Stomach (tissue), 9 donors: ENCODE results near the gene RNF207. TPM values are rescaled to one million over a fixed set of nuclear protein-coding genes. Genes with fewer than 3 reads are reported as not detected.
"Not testable (repeated sequence)": the region's sequence is repeated elsewhere in the genome, so short reads cannot be mapped to it uniquely, and the experiment has no call there.

ENCODE experiments used
- DNase-seq, 2 donors: peaks; one replicate each; pipeline versions ENCODE4 v3.0.0 to v3.0.0-alpha.2; 2013 to 2019
- H3K27ac ChIP-seq, 5 donors: fragments of 200-600 bp in 4 of 5; sonication (generic) in 4 of 5; one replicate each; pipeline ENCODE4 v1.5.1; 2013 to 2019; ENCODE audit warnings: mild to moderate bottlenecking in 1 of 5, moderate library complexity in 1 of 5
- H3K27me3 ChIP-seq, 3 donors: fragments of 200-600 bp; sonication (generic); one replicate each; pipeline ENCODE4 v1.5.1; 2017 to 2019; ENCODE audit warnings: mixed run types in 1 of 3
- H3K36me3 ChIP-seq, 4 donors: fragments of 200-600 bp; sonication (generic); 1 replicate in 3 of 4; 2 replicates in 1 of 4; pipeline ENCODE4 v1.5.1; 2016 to 2019
- H3K4me1 ChIP-seq, 4 donors: fragments of 200-600 bp; sonication (generic); one replicate each; pipeline ENCODE4 v1.5.1; 2016 to 2019
- H3K4me3 ChIP-seq, 4 donors: fragments of 200-600 bp; sonication (generic) in 3 of 4; one replicate each; pipeline ENCODE4 v1.5.1; 2016 to 2019; ENCODE audit warnings: mild to moderate bottlenecking in 1 of 4
- H3K9me3 ChIP-seq, 4 donors: fragments of 200-600 bp; sonication (generic); one replicate each; pipeline ENCODE4 v1.5.1; 2016 to 2019
- EP300 ChIP-seq: sonication (generic); formaldehyde crosslinking; IDR thresholded peaks from one replicate; pipeline ENCODE4 v1.6.1; 2017; ENCODE audit warnings: antibody characterized with exemption
- POLR2A ChIP-seq, 4 donors: fragments of 450-650 bp; IDR thresholded peaks; one replicate each; pipeline ENCODE4 v1.6.1; 2016; ENCODE audit warnings: antibody characterized with exemption in 4 of 4, control low read depth in 2 of 4, mild to moderate bottlenecking in 1 of 4, moderate library complexity in 1 of 4
- POLR2AphosphoS5 ChIP-seq, 3 donors: sonication (generic); formaldehyde crosslinking; IDR thresholded peaks; one replicate each; pipeline ENCODE4 v1.6.1; 2016; ENCODE audit warnings: antibody characterized with exemption in 3 of 3
- WGBS, 5 donors: extraction: QIAGEN DNeasy Blood & Tissue Kit in 3 of 5; methylation state at CpG; one replicate each; pipeline versions ENCODE4 v1.1.5 to v1.1.7; 2013 to 2018; 5-methylcytosine and 5-hydroxymethylcytosine counted together
- intact Hi-C: fragments of 100-400 bp; cut with DNase I; formaldehyde crosslinking; loops from one replicate; pipeline ENCODE4 v1.15.1; 2023; ENCODE audit warnings: low total_unique reads
- polyA plus RNA-seq, 3 donors: library from polyadenylated mRNA; stranded (reverse); fragments of 200-250 nt; gene quantifications; one replicate each; pipeline ENCODE4 v1.2.3, GENCODE V29; 2013
- total RNA-seq, 5 donors: library from RNA; depleted of rRNA; stranded (reverse); fragments of >200 nt; gene quantifications; one replicate each; pipeline versions ENCODE4 v1.1.0 to v1.2.3, GENCODE V29; 2014 to 2016
- TF ChIP-seq, protein P1 (sequence below), 7 experiments: fragments of 450-650 bp in 4 of 7; fragments of 200-600 bp in 3 of 7; sonication (generic) in 3 of 7; IDR thresholded peaks; one replicate each; pipeline ENCODE4 v1.5.1; 2016 to 2019; ENCODE audit warnings: antibody characterized with exemption in 7 of 7, control low read depth in 2 of 7, mild to moderate bottlenecking in 1 of 7
- donor health status: healthy with polysubstance abuse.
- donor health status: Bipolar disorder and iron deficiency.
- donor health status: healthy.

The RNF207 gene
- total and polyA plus RNA-seq, 8 donors = 1.5 to 112 (median 21.8) TPM

DNA sequence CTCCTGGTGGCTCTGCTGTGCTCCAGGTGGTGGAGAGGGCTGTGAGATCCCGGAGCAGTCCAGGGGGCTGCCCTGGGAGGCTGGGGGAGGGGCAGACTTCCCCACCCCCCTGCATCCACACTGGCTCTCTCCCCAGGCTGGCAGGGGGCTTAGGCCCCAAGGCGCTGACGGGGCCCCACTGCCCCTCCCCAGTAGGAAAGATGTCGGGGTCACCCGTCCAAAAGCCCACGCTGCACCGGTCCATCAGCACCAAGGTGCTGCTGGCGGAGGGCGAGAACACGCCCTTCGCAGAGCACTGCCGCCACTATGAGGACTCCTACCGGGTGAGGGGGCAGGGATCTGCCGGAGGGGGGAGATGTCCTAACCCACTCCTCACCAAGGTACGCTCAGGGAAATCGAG, 5.8 kb downstream of the RNF207 start:
- Histone ChIP-seq H3K27me3 (peaks cover 0 to 23% (median 0%) of the 10 kb centered on the region in 3 donors), H3K36me3 (peaks cover 0 to 44% (median 27%) of the 10 kb centered on the region in 4 donors), H3K4me1 (peaks cover 17 to 32% (median 27%) of the 10 kb centered on the region in 4 donors), H3K27ac (no peak overlapping the region), H3K4me3 (no peak overlapping the region), H3K9me3 (no peaks in the 10 kb centered on the region)
- WGBS, 5 donors = 90 to 93% (median 91%) methylated on average over 15 to 16 of the region's 16 CpGs; no CpG with 5 or more reads in 1 of the 5 donors
- TF ChIP-seq, protein P1, sequence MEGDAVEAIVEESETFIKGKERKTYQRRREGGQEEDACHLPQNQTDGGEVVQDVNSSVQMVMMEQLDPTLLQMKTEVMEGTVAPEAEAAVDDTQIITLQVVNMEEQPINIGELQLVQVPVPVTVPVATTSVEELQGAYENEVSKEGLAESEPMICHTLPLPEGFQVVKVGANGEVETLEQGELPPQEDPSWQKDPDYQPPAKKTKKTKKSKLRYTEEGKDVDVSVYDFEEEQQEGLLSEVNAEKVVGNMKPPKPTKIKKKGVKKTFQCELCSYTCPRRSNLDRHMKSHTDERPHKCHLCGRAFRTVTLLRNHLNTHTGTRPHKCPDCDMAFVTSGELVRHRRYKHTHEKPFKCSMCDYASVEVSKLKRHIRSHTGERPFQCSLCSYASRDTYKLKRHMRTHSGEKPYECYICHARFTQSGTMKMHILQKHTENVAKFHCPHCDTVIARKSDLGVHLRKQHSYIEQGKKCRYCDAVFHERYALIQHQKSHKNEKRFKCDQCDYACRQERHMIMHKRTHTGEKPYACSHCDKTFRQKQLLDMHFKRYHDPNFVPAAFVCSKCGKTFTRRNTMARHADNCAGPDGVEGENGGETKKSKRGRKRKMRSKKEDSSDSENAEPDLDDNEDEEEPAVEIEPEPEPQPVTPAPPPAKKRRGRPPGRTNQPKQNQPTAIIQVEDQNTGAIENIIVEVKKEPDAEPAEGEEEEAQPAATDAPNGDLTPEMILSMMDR (IDR thresholded peaks at IDR 0.05) = no peak
- TF ChIP-seq POLR2A (IDR thresholded peaks at IDR 0.05) (no peak), POLR2AphosphoS5 (IDR thresholded peaks at IDR 0.05) (no peak), EP300 (no peak)
- no peak for DNase-seq
- intact Hi-C loops = no loop called here

DNA sequence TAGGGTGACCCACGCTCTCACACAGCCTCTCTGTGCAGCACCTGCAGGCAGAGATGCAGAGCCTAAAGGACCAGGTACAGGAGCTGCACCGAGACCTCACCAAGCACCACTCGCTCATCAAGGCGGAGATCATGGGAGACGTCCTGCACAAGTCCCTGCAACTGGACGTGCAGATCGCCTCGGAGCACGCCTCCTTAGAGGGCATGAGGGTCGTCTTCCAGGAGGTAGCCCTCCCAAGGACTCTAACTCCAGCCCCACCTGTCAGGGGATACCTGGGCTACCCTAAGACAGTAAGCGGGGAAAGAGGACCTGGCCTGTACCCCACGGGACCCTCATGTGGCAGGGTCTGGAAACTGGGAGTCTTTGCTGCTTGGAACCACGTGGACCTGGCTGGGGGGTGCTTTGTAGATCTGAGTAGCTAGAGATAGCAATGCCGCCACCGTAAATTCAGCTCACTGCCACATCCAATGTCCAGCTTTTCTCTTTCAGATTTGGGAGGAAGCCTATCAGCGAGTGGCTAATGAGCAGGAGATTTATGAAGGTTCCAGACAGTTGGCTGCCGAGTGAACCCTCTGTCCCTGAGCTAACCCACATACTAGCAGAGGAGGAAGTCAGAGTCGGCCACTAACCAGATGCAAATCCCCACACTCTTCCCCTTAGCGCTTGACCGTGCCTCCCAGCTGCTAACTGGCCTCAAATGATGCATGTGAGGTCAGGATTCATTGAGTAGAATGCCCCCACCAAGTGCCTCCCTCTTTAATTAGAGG, 6.5 kb downstream of the RNF207 start:
- Histone ChIP-seq H3K36me3 (peaks cover 0 to 50% (median 27%) of the 10 kb centered on the region in 4 donors), H3K4me1 (peaks cover 15 to 25% (median 20%) of the 10 kb centered on the region in 4 donors), H3K9me3 (no peaks in the 10 kb centered on the region), H3K4me3 (no peak overlapping the region), H3K27ac (no peak overlapping the region), H3K27me3 (peaks cover 0 to 16% (median 0%) of the 10 kb centered on the region in 3 donors)
- DNase-seq = no peak
- TF ChIP-seq POLR2AphosphoS5 (IDR thresholded peaks at IDR 0.05) (no peak), POLR2A (IDR thresholded peaks at IDR 0.05) (no peak), EP300 (no peak)
- TF ChIP-seq, protein P1 (IDR thresholded peaks at IDR 0.05) = no peak
- intact Hi-C loops = no loop called here
- WGBS, 5 donors = 82 to 85% (median 83%) methylated on average over 19 to 20 of the region's 20 CpGs

DNA sequence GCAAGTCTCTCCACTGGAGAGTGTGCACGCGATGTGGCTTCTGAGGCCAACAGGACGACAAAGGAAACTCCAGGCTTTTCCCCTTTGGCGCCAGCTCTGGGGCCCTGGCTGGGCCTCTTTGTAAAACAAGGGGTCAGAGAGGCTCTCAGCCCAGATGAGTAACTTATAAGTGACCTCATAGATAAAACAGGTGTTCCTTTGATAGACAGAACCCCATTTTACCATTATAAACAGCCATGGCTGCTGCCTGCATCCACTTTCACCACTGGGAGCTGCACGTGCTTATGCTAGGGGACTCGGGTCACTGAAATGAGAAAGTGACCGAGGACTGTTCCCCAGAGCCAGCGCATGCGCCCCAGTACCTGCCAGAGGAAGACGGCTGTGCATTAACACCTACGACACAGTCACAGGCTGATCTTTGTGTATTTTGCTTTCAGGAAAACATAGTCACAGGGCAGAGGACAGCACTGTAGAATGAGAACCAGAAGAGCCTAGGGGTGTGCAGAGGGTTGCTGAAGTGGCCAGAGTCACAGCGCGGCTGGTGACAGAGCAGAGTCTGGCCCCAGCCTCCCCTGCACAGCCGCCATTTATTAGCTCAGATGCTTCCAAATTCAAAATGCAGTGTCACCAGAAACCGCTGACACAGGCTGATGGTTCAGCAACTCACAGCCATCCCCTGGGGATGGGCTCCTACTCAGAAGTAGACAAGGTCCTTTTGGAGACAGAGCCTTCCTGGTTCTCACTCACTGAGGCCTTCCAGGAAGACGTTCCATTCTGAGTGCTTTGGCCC, 12.7 kb downstream of the RNF207 start:
- Histone ChIP-seq H3K27ac (no peak overlapping the region), H3K4me1 (peaks cover 0 to 14% (median 0%) of the 10 kb centered on the region in 4 donors), H3K27me3 (no peaks in the 10 kb centered on the region), H3K4me3 (no peak overlapping the region), H3K9me3 (no peaks in the 10 kb centered on the region), H3K36me3 (peaks cover 5 to 44% (median 25%) of the 10 kb centered on the region in 4 donors)
- intact Hi-C loops = no loop called here
- 74 to 86% (median 82%) methylated on average over 16 of the region's 16 CpGs for WGBS, 5 donors
- TF ChIP-seq, protein P1 (IDR thresholded peaks at IDR 0.05) = no peak
- TF ChIP-seq POLR2A (IDR thresholded peaks at IDR 0.05) = no peak
- no peak for TF ChIP-seq POLR2AphosphoS5 (IDR thresholded peaks at IDR 0.05)
- no peak for TF ChIP-seq EP300
- no peak for DNase-seq

DNA sequence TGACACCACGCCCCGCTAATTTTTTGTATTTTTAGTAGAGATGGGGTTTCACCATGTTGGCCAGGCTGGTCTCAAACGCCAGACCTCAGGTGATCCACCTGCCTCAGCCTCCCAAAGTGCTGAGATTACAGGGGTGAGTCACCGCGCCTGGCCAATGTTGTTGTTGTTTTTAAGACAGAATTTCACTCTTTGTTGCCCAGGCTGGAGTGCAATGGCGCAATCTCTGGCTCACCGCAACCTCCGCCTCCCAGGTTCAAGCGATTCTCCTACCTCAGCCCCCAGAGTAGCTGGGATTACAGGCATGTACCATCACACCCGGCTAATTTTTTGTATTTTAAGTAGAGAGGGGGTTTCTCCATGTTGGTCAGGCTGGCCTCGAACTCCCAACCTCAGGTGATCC, 13.7 kb downstream of the RNF207 start:
- H3K27ac ChIP-seq, H3K9me3 ChIP-seq, DNase-seq, H3K4me3 ChIP-seq, H3K27me3 ChIP-seq, intact Hi-C loops: not testable (repeated sequence)
- 76 to 90% (median 87%) methylated on average over 11 of the region's 11 CpGs for whole genome bisulfite sequencing, 5 donors
- Histone ChIP-seq H3K4me1 (peaks cover 0 to 14% (median 0%) of the 10 kb centered on the region in 4 donors), H3K36me3 (peaks cover 16 to 55% (median 36%) of the 10 kb centered on the region in 4 donors)
